NCI-H2081 (cell line): ENCODE measurements around the gene EIF2A.
"Not testable (repeated sequence)": the region's sequence is repeated elsewhere in the genome, so short reads cannot be mapped to it uniquely, and the experiment has no call there.

Experiments
- DNase-seq, 2 experiments: peaks; one replicate each; lab custom pipeline; 2025; lab: John Stamatoyannopoulos, UW

The EIF2A gene

GRCh38 chr3:150543531-150543930 is 3.1 kb upstream of the EIF2A start:
- DNase-seq, result no peak

GRCh38 chr3:150544041-150544440 is 2.5 kb upstream of the EIF2A start:
- DNase-seq, result no peak

GRCh38 chr3:150544726-150545125 is 1.9 kb upstream of the EIF2A start:
- peak in 1 of 2 experiments; percentile 16 for DNase-seq

- peak; percentile 47 to 65 for DNase-seq
Measured at GRCh38 chr3:150545419-150546225, 965 bp upstream of the EIF2A start.

- no peak for DNase-seq
Measured at GRCh38 chr3:150547045-150547741, 606 bp downstream of the EIF2A start.

GRCh38 chr3:150555859-150556436 is 9.4 kb downstream of the EIF2A start:
- no peak for DNase-seq

GRCh38 chr3:150556792-150557191 is 10.2 kb downstream of the EIF2A start:
- no peak for DNase-seq

- no peak for DNase-seq
Measured at GRCh38 chr3:150557725-150558124, 11.1 kb downstream of the EIF2A start.

- no peak for DNase-seq
Measured at GRCh38 chr3:150564243-150564642, 17.7 kb downstream of the EIF2A start.

- DNase-seq, result no peak
Measured at GRCh38 chr3:150567328-150567727, 20.7 kb downstream of the EIF2A start.

GRCh38 chr3:150577855-150578254 is 31.3 kb downstream of the EIF2A start:
- no peak for DNase-seq

- DNase-seq, result no peak
Measured at GRCh38 chr3:150581174-150581573, 34.6 kb downstream of the EIF2A start.

GRCh38 chr3:150582620-150583019 is 36.0 kb downstream of the EIF2A start:
- DNase-seq, result no peak

- no peak for DNase-seq
Measured at GRCh38 chr3:150583028-150583427, 36.4 kb downstream of the EIF2A start.

GRCh38 chr3:150588027-150588830 is 41.6 kb downstream of the EIF2A start:
- no peak for DNase-seq

GRCh38 chr3:150589759-150590158 is 43.2 kb downstream of the EIF2A start:
- DNase-seq, result no peak

- DNase-seq, result no peak
Measured at GRCh38 chr3:150594150-150594549, 47.6 kb downstream of the EIF2A start.

- no peak for DNase-seq
Measured at GRCh38 chr3:150597646-150598045, 51.1 kb downstream of the EIF2A start.

- no peak for DNase-seq
Measured at GRCh38 chr3:150599611-150600297, 53.2 kb downstream of the EIF2A start.

- not testable (repeated sequence) for DNase-seq
Measured at GRCh38 chr3:150600647-150601530, 54.3 kb downstream of the EIF2A start.
